K562 (cell line): ENCODE results near the gene TMEM72. TPM values are rescaled to one million over a fixed set of nuclear protein-coding genes. Genes with fewer than 3 reads are reported as not detected.
A peak's percentile ranks its signal among the peaks of the same experiment; 100 is the strongest.

ENCODE experiments used
- CBFA2T2 ChIP-seq: fragments of 450-650 bp; conservative IDR thresholded peaks from 2 replicates; pipeline ENCODE4 v1.6.1; 2017; ENCODE audit warnings: mild to moderate bottlenecking
- FIP1L1 ChIP-seq: fragments of 200-400 bp; formaldehyde crosslinking; IDR thresholded peaks from 2 replicates; pipeline ENCODE4 v1.6.1; 2018; ENCODE audit warnings: mild to moderate bottlenecking, low read depth, low read length; ENCODE audit not compliant: poor library complexity, severe bottlenecking
- GABPB2 ChIP-seq: fragments of 250-450 bp; sonication (Bioruptor Pico); conservative IDR thresholded peaks from 2 replicates; pipeline ENCODE4 v1.5.1; 2021; ENCODE audit warnings: mild to moderate bottlenecking
- GTF2B ChIP-seq: IDR thresholded peaks from 2 replicates; pipeline ENCODE4 v1.6.1; 2011; ENCODE audit not compliant: insufficient read length; ENCODE audit errors: extremely low read depth
- HDGF ChIP-seq: fragments of 450-650 bp; IDR thresholded peaks from 2 replicates; pipeline ENCODE4 v1.6.1; 2016
- ID3 ChIP-seq, 2 experiments: fragments of 250-450 bp in 1 of 2; fragments of 450-650 bp in 1 of 2; sonication (Bioruptor Pico) in 1 of 2; IDR thresholded peaks; 2 replicates each; pipeline versions ENCODE4 v1.6.1 to v1.8.0; 2016 to 2021; ENCODE audit warnings: mild to moderate bottlenecking in 2 of 2, moderate library complexity in 2 of 2, missing compliant biosample characterization in 1 of 2, missing genetic modification characterization in 1 of 2
- MEIS2 ChIP-seq: fragments of 450-650 bp; IDR thresholded peaks from 2 replicates; pipeline ENCODE4 v1.6.1; 2014; ENCODE audit warnings: mild to moderate bottlenecking; ENCODE audit not compliant: partially characterized antibody
- NFRKB ChIP-seq: fragments of 450-650 bp; IDR thresholded peaks from 2 replicates; pipeline ENCODE4 v1.6.1; 2016; ENCODE audit warnings: low read depth
- POLR2A ChIP-seq: fragments of 450-650 bp; conservative IDR thresholded peaks from 2 replicates; pipeline ENCODE4 v1.6.1; 2016
- RBM22 ChIP-seq: fragments of 200-400 bp; formaldehyde crosslinking; IDR thresholded peaks from 2 replicates; pipeline ENCODE4 v1.6.1; 2018; ENCODE audit warnings: low read length, low read depth; ENCODE audit not compliant: poor library complexity, severe bottlenecking
- RFX1 ChIP-seq: fragments of 450-650 bp; IDR thresholded peaks from 2 replicates; pipeline ENCODE4 v1.6.1; 2016; ENCODE audit warnings: mild to moderate bottlenecking, moderate library complexity
- RUNX1 ChIP-seq: sonication (generic); IDR thresholded peaks from 2 replicates; pipeline ENCODE4 v1.6.1; 2016; ENCODE audit warnings: antibody characterized with exemption, low read depth
- TBL1XR1 ChIP-seq, 2 experiments: IDR thresholded peaks; 2 replicates each; pipeline ENCODE4 v1.6.1; 2012; ENCODE audit warnings: improper control_type of control experiment in 2 of 2, low read length in 2 of 2, mild to moderate bottlenecking in 1 of 2
- WHSC1 ChIP-seq: IDR thresholded peaks from one replicate; pipeline ENCODE4 v1.6.1; 2012; ENCODE audit warnings: low read length, control low read depth, inconsistent platforms
- ZBTB5 ChIP-seq: fragments of 450-650 bp; IDR thresholded peaks from 2 replicates; pipeline ENCODE4 v1.6.1; 2017; ENCODE audit warnings: antibody characterized with exemption
- ZNF277 ChIP-seq: fragments of 250-450 bp; sonication (Bioruptor Pico); IDR thresholded peaks from 2 replicates; pipeline ENCODE4 v1.8.0; 2022; ENCODE audit warnings: inconsistent platforms, mild to moderate bottlenecking, moderate library complexity, borderline replicate concordance
- ZNF354B ChIP-seq: fragments of 250-450 bp; sonication (Bioruptor Pico); IDR thresholded peaks from 2 replicates; pipeline ENCODE4 v1.4.0; 2020
- ZNF512 ChIP-seq: IDR thresholded peaks from 2 replicates; pipeline ENCODE4 v1.6.1; 2016; ENCODE audit warnings: missing genetic modification characterization, missing compliant biosample characterization
- ZNF766 ChIP-seq: fragments of 200-800 bp; sonication (Bioruptor generic); conservative IDR thresholded peaks from 2 replicates; pipeline ENCODE4 v1.6.1; 2016; ENCODE audit warnings: missing genetic modification characterization, missing compliant biosample characterization
- polyA plus RNA-seq, 8 experiments: library from polyadenylated mRNA; depleted of rRNA in 4 of 8; stranded (reverse) in 5 of 8; unstranded in 3 of 8; fragments of >200 nt; fragmentation: Nextera tagmentation in 2 of 8; fragmentation: Illumina TruSeq in 1 of 8; extraction: Ambion mirVana in 2 of 8; extraction: Trizol in 1 of 8; gene quantifications; 2 replicates each; pipeline versions ENCODE4 v1.2.1 to v1.2.3, GENCODE V29; 2011 to 2014; ENCODE audit warnings: inconsistent platforms in 1 of 8, missing spikeins in 1 of 8
- total RNA-seq, 7 experiments: library from RNA; depleted of rRNA in 6 of 7; stranded (reverse); fragments of >200 nt in 6 of 7; fragmentation: Illumina TruSeq in 2 of 7; extraction: Trizol in 2 of 7; gene quantifications; 2 replicates each; pipeline versions ENCODE4 v1.2.1 to v1.2.3, GENCODE V29; 2011 to 2021; ENCODE audit warnings: low replicate concordance in 1 of 7

TMEM72 gene
- total and polyA plus RNA-seq, 9 of the 15 experiments (the other 6 are each of a cell fraction or from before 2014, with no cell fraction given) = not detected

- TF ChIP-seq ZNF277 (CRISPR knock-in tag) (no peak), ZNF512 (no peak), ID3 (CRISPR knock-in tag; IDR thresholded peaks at IDR 0.05) (no peak), ID3 (tag; IDR thresholded peaks at IDR 0.05) (peak; percentile 77), RBM22 (no peak), GABPB2 (no peak), HDGF (no peak), NFRKB (no peak), ZNF766 (CRISPR knock-in tag) (peak; percentile 74; the same call in 1 of the 2 replicates), FIP1L1 (no peak), ZNF354B (CRISPR knock-in tag) (no peak), TBL1XR1 (IDR thresholded peaks at IDR 0.05; ENCODE audit: low read length in 2 of 2) (peak; percentile 69 to 95; a peak in 2 of 4 replicates), POLR2A (no peak), ZBTB5 (no peak), RUNX1 (0 out of 2 replicates have a peak, but pooled peaks have one; percentile 74), MEIS2 (peak; percentile 87), GTF2B (no peak), CBFA2T2 (peak; percentile 92), WHSC1 (no peak), RFX1 (no peak)
Measured at GRCh38 chr10:44913350-44914081, 2.4 kb downstream of the TMEM72 start (continued).
